ENCODE results near the gene TOR4A.

- TF ChIP-seq CTCF (IDR thresholded peaks at IDR 0.05) (no peak), EP300 (IDR thresholded peaks at IDR 0.05) (no peak), POLR2A (IDR thresholded peaks at IDR 0.05) (no peak), POLR2AphosphoS5 (IDR thresholded peaks at IDR 0.05) (no peak)
These were observed 10.7 kb upstream of the TOR4A start for GRCh38 chr9:137266585-137267453.

Measured in gastroesophageal sphincter (tissue), 3 donors.